ENCODE results near the gene OSBPL8.
"Not testable (repeated sequence)": the region's sequence is repeated elsewhere in the genome, so short reads cannot be mapped to it uniquely, and the experiment has no call there.

OSBPL8 gene

GRCh38 chr12:76345569-76345968 is 214.0 kb downstream of the OSBPL8 start:
- no peak for DNase-seq

DNA sequence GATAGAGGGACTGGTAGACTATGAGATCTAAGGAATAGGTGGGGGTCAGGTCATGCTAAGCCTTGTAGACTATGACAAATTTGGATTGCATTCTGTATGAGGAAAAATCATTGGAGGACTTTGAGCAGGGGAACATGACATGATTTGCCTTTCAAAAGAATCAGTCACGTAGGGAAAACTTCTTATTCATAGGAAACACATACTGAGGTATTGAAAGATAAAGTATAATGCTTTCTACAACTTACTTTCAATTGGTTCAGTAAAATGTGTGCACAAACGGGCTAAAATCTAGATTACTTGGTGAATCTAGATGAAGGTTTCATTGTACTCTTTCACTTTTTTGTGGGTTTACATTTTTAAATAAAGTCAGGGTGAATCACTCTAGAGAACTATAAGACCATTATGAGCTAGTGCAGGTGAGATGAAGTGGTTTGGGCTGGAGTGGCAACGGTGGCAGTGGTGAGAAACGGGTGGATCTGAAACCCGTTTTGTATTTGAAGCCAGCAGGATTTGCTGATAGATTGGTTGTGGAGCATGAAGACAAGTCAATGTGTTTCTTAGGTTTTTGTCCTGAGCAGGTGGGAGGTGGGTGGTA is 218.0 kb downstream of the OSBPL8 start:
- no peak for DNase-seq

- no peak for DNase-seq
Observed at GRCh38 chr12:76340680-76341435, 218.7 kb downstream of the OSBPL8 start.

DNA sequence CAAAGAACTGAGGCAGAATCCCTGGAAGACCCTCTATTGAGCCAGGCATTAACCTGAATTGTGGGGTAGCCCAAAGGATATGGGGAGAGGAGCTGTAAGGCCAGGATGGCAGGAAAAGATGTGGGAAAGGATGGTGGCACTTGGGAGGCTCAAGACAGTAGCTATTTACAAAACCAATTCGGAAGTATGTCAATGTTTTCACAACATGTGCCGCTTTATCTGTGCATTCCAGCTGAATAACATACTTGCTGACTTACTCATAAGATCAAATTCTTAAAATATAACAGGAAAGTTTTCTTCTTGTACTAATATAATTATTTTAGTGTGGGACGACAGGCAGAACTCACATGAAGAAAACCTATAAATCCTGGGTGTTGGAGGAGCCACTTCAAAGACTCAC is 222.0 kb downstream of the OSBPL8 start:
- DNase-seq: no peak

DNA sequence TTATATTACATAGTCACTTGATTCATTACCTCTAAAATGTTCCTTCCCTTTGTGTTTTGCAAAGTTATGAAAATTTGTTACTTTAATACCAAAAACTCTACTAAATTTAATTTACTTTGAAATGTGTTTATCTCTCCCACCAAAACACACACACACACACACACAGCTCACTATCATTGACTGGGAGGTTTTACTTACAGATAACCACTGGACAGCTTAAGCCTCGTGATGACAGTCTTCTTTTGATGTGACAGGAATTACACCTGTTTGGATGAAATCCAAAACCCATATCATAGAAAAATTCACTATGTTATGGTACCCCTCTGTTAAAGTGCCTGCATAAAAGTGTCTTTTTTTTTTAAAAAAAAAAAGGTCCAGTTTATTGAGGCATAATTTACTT is 227.0 kb downstream of the OSBPL8 start:
- DNase-seq: no peak

DNA sequence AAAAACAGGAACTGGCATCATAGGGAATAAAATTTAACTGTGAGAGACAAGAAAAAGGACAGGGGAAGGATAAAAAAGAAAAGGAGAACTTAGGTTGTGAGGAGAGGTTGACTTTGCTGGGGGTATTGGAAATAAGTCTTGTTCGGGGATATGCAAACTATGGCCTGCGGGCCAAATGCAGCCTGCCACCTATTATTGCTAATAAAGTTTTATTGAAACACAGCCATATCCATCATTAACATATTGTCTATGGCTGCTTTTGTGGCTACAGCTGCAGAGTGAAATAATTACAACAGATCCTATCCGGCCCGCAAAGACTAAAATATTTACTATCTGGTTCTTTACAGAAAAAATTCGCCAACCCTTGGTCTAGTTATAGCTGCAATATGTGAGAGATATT is 230.0 kb downstream of the OSBPL8 start:
- DNase-seq: no peak

GRCh38 chr12:76329159-76329558 is 230.4 kb downstream of the OSBPL8 start:
- no peak for DNase-seq

GRCh38 chr12:76319595-76320319 is 239.8 kb downstream of the OSBPL8 start:
- not testable (repeated sequence) for DNase-seq

DNA sequence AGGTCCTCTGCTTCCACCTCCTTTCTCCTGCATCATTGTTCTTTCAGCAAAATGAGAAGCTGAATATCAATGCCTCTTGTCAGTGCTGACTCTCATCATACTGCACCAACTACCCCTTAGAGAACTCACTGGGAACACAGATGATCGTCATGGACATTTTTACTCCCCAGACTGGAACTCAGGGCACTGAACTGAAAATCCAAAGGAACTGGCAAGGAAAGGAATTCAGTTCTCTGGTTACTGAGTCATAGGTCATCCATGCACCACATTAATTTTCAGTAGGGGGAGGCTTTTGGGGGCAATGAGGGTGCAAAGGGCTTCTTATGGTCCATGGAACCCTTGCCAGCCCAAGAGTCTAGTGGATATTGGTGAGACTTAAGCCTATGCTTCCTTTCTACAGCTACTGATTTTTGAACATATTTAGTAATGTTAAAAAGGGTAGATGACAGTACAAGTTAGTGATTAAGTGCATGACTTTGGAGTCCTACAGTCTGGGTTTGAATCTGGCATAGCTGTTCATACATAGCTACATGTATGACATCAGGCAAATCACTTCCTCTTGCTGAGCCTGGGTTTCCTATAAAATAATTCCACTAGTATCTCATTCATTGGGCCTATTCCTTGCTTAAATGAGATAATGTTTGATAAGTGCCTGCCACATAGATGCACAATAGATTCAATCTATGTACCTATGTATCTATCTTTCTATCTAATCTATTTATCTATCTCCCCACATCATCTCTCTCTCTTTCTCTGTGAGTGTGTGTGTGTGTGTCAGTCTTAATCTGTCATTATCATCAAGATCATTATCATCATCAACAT is 240.6 kb downstream of the OSBPL8 start:
- DNase-seq: no peak

- no peak for DNase-seq
Observed at GRCh38 chr12:76317976-76318375, 241.6 kb downstream of the OSBPL8 start.

- DNase-seq: no peak
Observed at GRCh38 chr12:76316468-76316867, 243.1 kb downstream of the OSBPL8 start.

DNA sequence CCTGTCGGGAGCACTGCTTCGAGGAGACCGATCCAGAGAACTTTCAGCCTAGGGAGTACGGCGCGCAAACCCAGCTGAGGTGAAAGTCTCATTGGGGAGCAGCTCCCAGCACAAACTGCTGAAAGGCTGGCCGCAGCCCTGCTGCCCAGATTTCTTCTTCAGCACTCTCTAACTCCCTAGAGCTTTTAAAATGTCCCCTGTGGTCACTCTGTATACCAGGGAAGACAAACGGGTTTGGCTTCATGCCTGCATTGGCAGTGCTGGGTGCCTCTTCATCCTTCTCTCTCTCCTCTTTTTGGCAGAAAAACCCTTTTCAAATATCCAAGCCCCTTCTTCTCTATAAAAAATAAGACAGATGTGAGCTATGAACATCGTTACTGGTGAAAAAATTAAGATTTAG is 246.3 kb downstream of the OSBPL8 start:
- DNase-seq: no peak

- no peak for DNase-seq
Observed at GRCh38 chr12:76312315-76312714, 247.3 kb downstream of the OSBPL8 start.

GRCh38 chr12:76311796-76312195 is 247.8 kb downstream of the OSBPL8 start:
- DNase-seq: no peak

- no peak for DNase-seq
Observed at GRCh38 chr12:76310110-76310509, 249.5 kb downstream of the OSBPL8 start.

- no peak for DNase-seq
Observed at GRCh38 chr12:76308866-76309265, 250.7 kb downstream of the OSBPL8 start.

- DNase-seq: no peak
Observed at GRCh38 chr12:76307083-76307482, 252.5 kb downstream of the OSBPL8 start.

DNA sequence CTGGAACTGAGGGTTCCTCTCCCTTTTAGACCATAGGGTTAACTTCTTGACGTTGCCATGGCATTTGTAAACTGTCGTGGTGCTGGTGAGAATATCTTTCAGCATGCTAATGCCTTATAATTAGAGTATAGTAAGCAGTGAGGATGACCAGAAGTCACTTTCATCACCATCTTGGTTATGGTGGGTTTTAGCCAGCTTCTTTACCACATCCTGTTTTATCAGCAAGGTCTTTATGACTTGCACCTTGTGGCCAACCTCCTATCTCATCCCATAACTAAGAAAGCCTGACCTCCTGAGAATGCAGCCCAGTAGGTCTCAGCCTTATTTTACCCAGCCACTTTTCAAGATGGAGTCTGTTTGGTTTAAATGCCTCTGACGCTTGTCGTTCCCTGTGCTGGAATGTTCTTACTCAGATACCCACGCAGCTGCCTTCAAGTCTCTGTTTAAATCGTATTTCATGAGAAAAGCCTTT is 255.5 kb downstream of the OSBPL8 start:
- no peak for DNase-seq

- DNase-seq: no peak
Observed at GRCh38 chr12:76303365-76303764, 256.2 kb downstream of the OSBPL8 start.

Data from NCI-H1105 (cell line).